BE2C (cell line): Measurements from ENCODE around the gene GOLGA1.

ENCODE experiments used
- DNase-seq: peaks from one replicate; pipeline ENCODE4 v3.0.0-alpha.2; 2020
- H3K27me3 ChIP-seq: fragments of 250-450 bp; sonication (Bioruptor Pico); 2 replicates; pipeline ENCODE4 v1.5.1; 2020; ENCODE audit warnings: mild to moderate bottlenecking
- H3K36me3 ChIP-seq: fragments of 250-450 bp; sonication (Bioruptor Pico); 2 replicates; pipeline ENCODE4 v1.5.1; 2020; ENCODE audit warnings: mild to moderate bottlenecking
- H3K4me1 ChIP-seq: fragments of 250-450 bp; sonication (Bioruptor Pico); 2 replicates; pipeline ENCODE4 v1.5.1; 2020
- H3K4me3 ChIP-seq: 2 replicates; pipeline ENCODE4 v1.5.1; 2011; ENCODE audit warnings: low read depth, low read length
- H3K9me3 ChIP-seq: fragments of 250-450 bp; sonication (Bioruptor Pico); 2 replicates; pipeline ENCODE4 v1.5.1; 2020
- TF ChIP-seq, protein P1 (sequence below): IDR thresholded peaks from 2 replicates; pipeline ENCODE4 v1.5.1; 2012; ENCODE audit warnings: mild to moderate bottlenecking, low read depth, low read length

The GOLGA1 gene

DNA sequence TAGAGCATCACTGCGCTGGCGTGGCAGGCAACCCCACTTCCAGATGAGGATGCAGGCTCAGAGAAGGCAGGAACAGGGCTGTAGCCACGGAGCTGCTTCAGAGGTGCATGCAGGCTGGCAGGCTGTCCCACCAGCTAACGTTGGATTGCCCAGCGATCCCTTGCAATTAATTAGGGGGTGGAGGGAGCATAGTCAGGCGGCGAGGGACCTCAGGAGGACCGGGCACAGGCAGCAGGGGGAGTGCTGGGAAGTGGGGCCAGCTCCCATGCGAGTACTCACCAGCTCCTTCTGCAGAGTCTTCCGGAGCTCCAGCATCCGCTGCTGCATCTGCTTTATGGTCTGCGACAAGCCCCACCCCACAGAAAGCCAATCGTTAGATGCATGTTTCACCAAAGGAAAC, 58.7 kb downstream of the GOLGA1 start:
- TF ChIP-seq, protein P1, sequence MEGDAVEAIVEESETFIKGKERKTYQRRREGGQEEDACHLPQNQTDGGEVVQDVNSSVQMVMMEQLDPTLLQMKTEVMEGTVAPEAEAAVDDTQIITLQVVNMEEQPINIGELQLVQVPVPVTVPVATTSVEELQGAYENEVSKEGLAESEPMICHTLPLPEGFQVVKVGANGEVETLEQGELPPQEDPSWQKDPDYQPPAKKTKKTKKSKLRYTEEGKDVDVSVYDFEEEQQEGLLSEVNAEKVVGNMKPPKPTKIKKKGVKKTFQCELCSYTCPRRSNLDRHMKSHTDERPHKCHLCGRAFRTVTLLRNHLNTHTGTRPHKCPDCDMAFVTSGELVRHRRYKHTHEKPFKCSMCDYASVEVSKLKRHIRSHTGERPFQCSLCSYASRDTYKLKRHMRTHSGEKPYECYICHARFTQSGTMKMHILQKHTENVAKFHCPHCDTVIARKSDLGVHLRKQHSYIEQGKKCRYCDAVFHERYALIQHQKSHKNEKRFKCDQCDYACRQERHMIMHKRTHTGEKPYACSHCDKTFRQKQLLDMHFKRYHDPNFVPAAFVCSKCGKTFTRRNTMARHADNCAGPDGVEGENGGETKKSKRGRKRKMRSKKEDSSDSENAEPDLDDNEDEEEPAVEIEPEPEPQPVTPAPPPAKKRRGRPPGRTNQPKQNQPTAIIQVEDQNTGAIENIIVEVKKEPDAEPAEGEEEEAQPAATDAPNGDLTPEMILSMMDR, result no peak
- no peak for DNase-seq
- Histone ChIP-seq H3K36me3 (peaks cover 30% of the 10 kb centered on the region), H3K4me1 (no peaks in the 10 kb centered on the region), H3K27me3 (no peaks in the 10 kb centered on the region), H3K9me3 (no peaks in the 10 kb centered on the region), H3K4me3 (no peak overlapping the region)

DNA sequence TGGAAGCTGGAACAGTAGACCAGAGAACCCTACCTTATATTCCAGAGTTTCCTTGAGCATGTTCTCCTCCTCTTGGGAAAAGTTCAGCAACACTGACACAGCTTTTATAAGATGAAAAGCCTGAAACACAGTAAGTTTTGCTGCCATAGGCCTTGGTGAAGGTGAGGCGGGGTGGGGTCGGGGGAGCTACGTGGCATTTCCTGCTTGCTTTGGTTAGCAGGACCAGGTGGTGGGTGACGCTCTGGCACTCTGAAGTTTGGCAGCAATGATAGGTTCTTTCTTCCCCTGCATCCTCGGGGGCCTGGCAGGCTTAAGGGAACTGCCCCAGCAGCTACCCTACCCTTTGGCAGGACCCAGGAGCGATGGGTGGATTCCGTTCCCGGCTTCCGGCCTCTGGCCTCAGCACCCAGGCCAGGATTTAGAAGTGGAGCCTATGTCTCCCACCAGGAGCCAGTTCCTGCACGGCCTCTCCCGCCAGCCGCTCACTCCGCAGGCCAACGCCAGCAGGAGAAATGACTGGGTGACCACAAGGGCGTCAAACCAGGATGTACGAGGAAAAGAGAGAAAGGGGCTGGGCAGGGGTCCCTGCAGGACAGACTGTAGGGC, 59.6 kb downstream of the GOLGA1 start:
- Histone ChIP-seq H3K36me3 (peaks cover 40% of the 10 kb centered on the region), H3K4me1 (no peaks in the 10 kb centered on the region), H3K27me3 (no peaks in the 10 kb centered on the region), H3K4me3 (no peak overlapping the region), H3K9me3 (no peaks in the 10 kb centered on the region)
- TF ChIP-seq, protein P1, result no peak
- no peak for DNase-seq

DNA sequence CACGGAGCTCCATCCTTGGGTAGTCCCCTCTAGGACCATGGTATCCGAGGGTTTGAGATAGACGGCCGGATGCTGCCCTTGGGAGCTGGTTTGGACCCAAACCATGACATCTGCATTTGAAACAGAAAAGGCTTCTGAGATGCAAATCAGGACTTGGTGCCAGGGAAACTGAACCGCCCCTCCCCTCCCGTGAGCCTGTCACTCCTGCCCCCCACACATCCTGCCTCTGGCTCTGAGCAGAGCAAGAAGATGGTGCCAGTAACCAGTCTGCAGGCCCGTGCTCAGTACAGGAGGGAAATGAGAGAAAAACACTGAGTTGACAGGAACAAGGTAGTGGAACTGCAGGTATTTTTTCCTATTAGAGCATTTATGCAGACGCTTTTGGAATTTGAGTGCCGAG, 60.4 kb downstream of the GOLGA1 start:
- no peak overlapping the region for H3K4me3 ChIP-seq
- TF ChIP-seq, protein P1, result no peak
- H3K4me1 ChIP-seq, result no peaks in the 10 kb centered on the region
- no peaks in the 10 kb centered on the region for H3K9me3 ChIP-seq
- DNase-seq, result no peak
- H3K27me3 ChIP-seq, result no peaks in the 10 kb centered on the region
- peaks cover 47% of the 10 kb centered on the region for H3K36me3 ChIP-seq

DNA sequence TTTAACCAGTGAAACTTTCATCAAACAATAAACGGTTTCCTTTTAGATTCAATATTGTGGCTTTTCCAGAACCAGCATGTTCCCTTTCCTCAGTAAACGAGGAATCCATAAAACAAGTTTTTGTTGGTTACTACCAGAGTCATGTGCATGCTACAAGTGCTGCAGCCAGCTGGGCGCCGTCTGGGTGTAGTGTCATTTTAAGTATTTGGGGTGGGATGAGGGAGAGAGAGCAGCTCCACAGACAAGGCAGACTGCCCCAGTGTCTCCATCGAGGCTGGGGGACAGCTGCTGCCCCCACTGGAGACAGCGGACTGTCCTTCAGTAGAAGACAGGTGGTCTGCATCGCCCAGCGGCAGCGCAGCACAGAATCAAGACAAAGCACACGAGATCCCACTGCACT, 61.7 kb downstream of the GOLGA1 start:
- no peak for DNase-seq
- no peaks in the 10 kb centered on the region for H3K4me1 ChIP-seq
- H3K4me3 ChIP-seq, result no peak overlapping the region
- H3K27me3 ChIP-seq, result no peaks in the 10 kb centered on the region
- H3K9me3 ChIP-seq, result no peaks in the 10 kb centered on the region
- TF ChIP-seq, protein P1, result no peak
- peaks cover 60% of the 10 kb centered on the region for H3K36me3 ChIP-seq

DNA sequence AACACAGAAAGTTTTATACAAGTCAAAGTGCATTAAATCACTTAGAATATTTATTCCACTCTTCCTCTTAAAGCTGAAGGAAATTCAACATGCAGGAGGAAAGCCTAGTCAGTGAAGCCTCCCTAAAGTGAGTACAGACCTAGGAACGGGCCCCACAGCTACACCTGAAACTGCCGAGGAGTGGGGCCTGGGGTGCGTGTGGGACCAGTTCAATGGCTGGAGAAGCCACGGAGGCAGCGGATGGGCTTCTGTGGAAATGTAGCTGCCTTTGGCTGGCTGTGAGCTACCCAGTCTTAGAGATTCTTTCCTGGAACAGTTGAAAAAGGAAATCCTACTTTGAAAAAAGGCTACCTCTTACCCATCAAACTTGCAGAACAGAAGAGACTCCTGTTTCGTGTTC, 62.4 kb downstream of the GOLGA1 start:
- H3K4me1 ChIP-seq, result no peaks in the 10 kb centered on the region
- DNase-seq, result no peak
- H3K9me3 ChIP-seq, result no peaks in the 10 kb centered on the region
- H3K27me3 ChIP-seq, result no peaks in the 10 kb centered on the region
- no peak overlapping the region for H3K4me3 ChIP-seq
- TF ChIP-seq, protein P1, result no peak
- H3K36me3 ChIP-seq, result peaks cover 67% of the 10 kb centered on the region

DNA sequence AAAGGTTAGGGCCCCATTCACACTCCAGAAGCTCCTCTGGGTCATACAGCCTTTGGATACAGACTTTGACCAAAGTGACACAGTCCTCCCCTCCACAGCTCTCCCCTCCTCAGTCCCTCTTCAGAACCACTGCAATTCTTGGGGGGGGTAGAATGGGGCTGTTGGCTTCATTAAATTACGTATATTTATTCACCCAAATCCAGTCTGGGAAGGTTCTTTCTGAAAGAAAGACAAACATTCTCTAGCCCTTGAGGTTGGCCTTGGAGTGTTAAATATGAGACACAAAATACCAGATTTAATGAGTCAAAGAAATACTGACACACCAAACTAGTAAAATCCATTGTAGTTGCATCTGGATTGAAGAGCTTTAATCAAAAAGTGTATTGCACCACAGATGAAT, 62.9 kb downstream of the GOLGA1 start:
- H3K9me3 ChIP-seq, result no peaks in the 10 kb centered on the region
- H3K4me1 ChIP-seq, result no peaks in the 10 kb centered on the region
- TF ChIP-seq, protein P1, result no peak
- no peak overlapping the region for H3K4me3 ChIP-seq
- H3K36me3 ChIP-seq, result peaks cover 72% of the 10 kb centered on the region
- H3K27me3 ChIP-seq, result no peaks in the 10 kb centered on the region
- no peak for DNase-seq
